G401 (cell line): ENCODE results near the gene TMPRSS6. TPM values are rescaled to one million over a fixed set of nuclear protein-coding genes. Genes with fewer than 3 reads are reported as not detected.

ENCODE experiments used
- DNase-seq: peaks from one replicate; pipeline ENCODE4 v3.0.0-alpha.2; 2015; ENCODE audit warnings: low spot score
- in situ Hi-C: cut with HindIII; loops from 2 replicates; pipeline ENCODE4 v1.10.0; 2016; ENCODE audit warnings: low sequenced_read_pairs, mixed read lengths
- total RNA-seq: library from RNA; depleted of rRNA; stranded (reverse); fragments of >200 nt; shearing (Covaris generic); gene quantifications from 2 replicates; pipeline ENCODE4 v1.2.3, GENCODE V29; 2014

TMPRSS6 gene
- total RNA-seq, 1 experiment from 2014 or later: not detected

- in situ Hi-C loops: no loop called here
- no peak for DNase-seq
Measured at GRCh38 chr22:37141971-37142370, 32.5 kb upstream of the TMPRSS6 start.

GRCh38 chr22:37141476-37141875, 32.0 kb upstream of the TMPRSS6 start:
- in situ Hi-C loops: no loop called here
- DNase-seq: no peak

GRCh38 chr22:37140686-37141323, 31.3 kb upstream of the TMPRSS6 start:
- in situ Hi-C loops: no loop called here
- DNase-seq: no peak

GRCh38 chr22:37139762-37140161, 30.2 kb upstream of the TMPRSS6 start:
- no peak for DNase-seq
- in situ Hi-C loops: no loop called here

- in situ Hi-C loops: no loop called here
- DNase-seq: no peak
Measured at GRCh38 chr22:37138849-37139561, 29.5 kb upstream of the TMPRSS6 start.

- in situ Hi-C loops: no loop called here
- DNase-seq: no peak
Measured at GRCh38 chr22:37137903-37138665, 28.6 kb upstream of the TMPRSS6 start.

- DNase-seq: no peak
- in situ Hi-C loops: no loop called here
Measured at GRCh38 chr22:37137131-37137530, 27.6 kb upstream of the TMPRSS6 start.

- in situ Hi-C loops: no loop called here
- DNase-seq: no peak
Measured at GRCh38 chr22:37135023-37135422, 25.5 kb upstream of the TMPRSS6 start.

- in situ Hi-C loops: no loop called here
- DNase-seq: no peak
Measured at GRCh38 chr22:37133304-37134018, 23.9 kb upstream of the TMPRSS6 start.

GRCh38 chr22:37132773-37133172, 23.3 kb upstream of the TMPRSS6 start:
- no peak for DNase-seq
- in situ Hi-C loops: no loop called here

GRCh38 chr22:37129866-37130441, 20.4 kb upstream of the TMPRSS6 start:
- in situ Hi-C loops: no loop called here

GRCh38 chr22:37128555-37129281, 19.2 kb upstream of the TMPRSS6 start:
- in situ Hi-C loops: no loop called here

More at GRCh38 chr22:37129866-37130441, 20.4 kb upstream of the TMPRSS6 start:
- no peak for DNase-seq

GRCh38 chr22:37127350-37127878, 17.9 kb upstream of the TMPRSS6 start:
- in situ Hi-C loops: no loop called here
- no peak for DNase-seq

More at GRCh38 chr22:37128555-37129281, 19.2 kb upstream of the TMPRSS6 start:
- no peak for DNase-seq

GRCh38 chr22:37126882-37127281, 17.4 kb upstream of the TMPRSS6 start:
- in situ Hi-C loops: no loop called here
- DNase-seq: no peak

- in situ Hi-C loops: no loop called here
Measured at GRCh38 chr22:37126383-37126782, 16.9 kb upstream of the TMPRSS6 start.

GRCh38 chr22:37123649-37124048, 14.1 kb upstream of the TMPRSS6 start:
- DNase-seq: no peak
- in situ Hi-C loops: no loop called here

More at GRCh38 chr22:37126383-37126782, 16.9 kb upstream of the TMPRSS6 start:
- no peak for DNase-seq

- in situ Hi-C loops: no loop called here
- DNase-seq: no peak
Measured at GRCh38 chr22:37122598-37123180, 13.2 kb upstream of the TMPRSS6 start.
